HepG2 (cell line): ENCODE data around the gene DIO1. TPM values are rescaled to one million over a fixed set of nuclear protein-coding genes. Genes with fewer than 3 reads are reported as not detected.

Source experiments
- ATAC-seq: fragments of 200-7000 bp; cut with Tn5 transposase; 3 replicates; pipeline ENCODE4 v1.9.1; 2020; ENCODE audit warnings: mild to moderate bottlenecking, moderate library complexity
- BruUV-seq: library from RNA; stranded (reverse); fragments of 400-500 nt; replicated peaks from 2 replicates; lab custom pipeline; 2021; lab: Mats Ljungman, UMichigan
- CTCF ChIA-PET: fragments of 300-600 bp; formaldehyde crosslinking; extraction: SDS; loops from one replicate; lab custom pipeline; 2021; ENCODE audit warnings: low total read pairs, inconsistent platforms, low intra/inter-chr PET ratio; lab: Yijun Ruan, JAX
- POLR2A ChIA-PET: fragments of 350-600 bp; sonication (Branson Sonifier 250); formaldehyde crosslinking; loops from one replicate; lab custom pipeline; 2020; ENCODE audit warnings: antibody characterized with exemption, inconsistent platforms; lab: Yijun Ruan, JAX
- DNase-seq: peaks from one replicate; pipeline ENCODE4 v3.0.0-alpha.2; 2015; ENCODE audit warnings: low spot score
- FAIRE-seq: peaks from 3 replicates; lab custom pipeline; 2011; peaks lifted over from hg19 to GRCh38; lab: Jason Lieb, UNC
- H2AFZ ChIP-seq: one replicate; pipeline ENCODE4 v1.6.1; 2011; ENCODE audit warnings: low read length, inconsistent platforms
- H3K27ac ChIP-seq: fragments of 300-600 bp; 3 replicates; pipeline ENCODE4 v1.8.0; 2011; ENCODE audit warnings: mixed run types, mild to moderate bottlenecking, mixed read lengths, low read length, inconsistent platforms; ENCODE audit not compliant: insufficient read depth; ENCODE audit errors: extremely low read length
- H3K27me3 ChIP-seq, 2 experiments: fragments of 200-600 bp in 1 of 2; 2 replicates in 1 of 2; 3 replicates in 1 of 2; pipeline versions ENCODE4 v1.6.0 to v1.8.0; 2011; ENCODE audit warnings: low read length in 2 of 2, mild to moderate bottlenecking in 2 of 2, moderate library complexity in 2 of 2, inconsistent platforms in 1 of 2; ENCODE audit not compliant: insufficient read depth in 2 of 2, control insufficient read depth in 1 of 2
- H3K36me3 ChIP-seq, 2 experiments: fragments of 200-600 bp in 1 of 2; replicated peaks in 1 of 2; 2 replicates in 1 of 2; 3 replicates in 1 of 2; pipeline versions ENCODE4 v1.5.1 to v1.8.0; 2011; ENCODE audit warnings: low read length in 2 of 2, inconsistent platforms in 1 of 2; ENCODE audit not compliant: insufficient read depth in 2 of 2, control insufficient read depth in 1 of 2
- H3K4me1 ChIP-seq: 2 replicates; pipeline ENCODE4 v1.5.1; 2012; ENCODE audit warnings: low read length, inconsistent platforms; ENCODE audit not compliant: insufficient read depth
- H3K4me2 ChIP-seq: 2 replicates; pipeline ENCODE4 v1.6.0; 2011; ENCODE audit warnings: low read depth, low read length, inconsistent platforms
- H3K4me3 ChIP-seq, 3 experiments: fragments of 200-600 bp in 1 of 3; sonication (generic), shearing (Covaris generic) in 1 of 3; replicated peaks in 1 of 3; 2 replicates each; pipeline ENCODE4 v1.5.1; 2011 to 2016; ENCODE audit warnings: low read length in 3 of 3, inconsistent platforms in 2 of 3, low read depth in 2 of 3, mild to moderate bottlenecking in 2 of 3, control low read depth in 1 of 3, mixed read lengths in 1 of 3; ENCODE audit not compliant: insufficient read depth in 1 of 3
- H3K79me2 ChIP-seq: one replicate; pipeline ENCODE4 v1.6.1; 2011; ENCODE audit warnings: low read length, inconsistent platforms; ENCODE audit not compliant: insufficient read depth
- H3K9ac ChIP-seq: 2 replicates; pipeline ENCODE4 v1.6.0; 2011; ENCODE audit warnings: mild to moderate bottlenecking, low read depth, low read length, inconsistent platforms; ENCODE audit not compliant: insufficient read depth
- H3K9me3 ChIP-seq: 2 replicates; pipeline ENCODE4 v1.5.1; 2012; ENCODE audit warnings: mild to moderate bottlenecking, low read length
- H4K20me1 ChIP-seq: 2 replicates; pipeline ENCODE4 v1.6.0; 2011; ENCODE audit warnings: inconsistent platforms, mild to moderate bottlenecking, low read length, moderate library complexity; ENCODE audit not compliant: insufficient read depth
- CREB3 ChIP-seq: sonication (generic); formaldehyde crosslinking; IDR thresholded peaks from 2 replicates; pipeline ENCODE4 v1.5.0; 2020; ENCODE audit warnings: missing genetic modification reagents
- GATA4 ChIP-seq: sonication (generic); IDR thresholded peaks from 2 replicates; pipeline ENCODE4 v1.6.1; 2016; ENCODE audit warnings: antibody characterized with exemption, low read depth, borderline replicate concordance
- MAFF ChIP-seq: IDR thresholded peaks from 2 replicates; pipeline ENCODE4 v1.6.1; 2011; ENCODE audit warnings: low read depth, low read length, improper control_type of control experiment
- NAIF1 ChIP-seq: sonication (generic); formaldehyde crosslinking; IDR thresholded peaks from 2 replicates; pipeline ENCODE4 v1.5.0; 2020; ENCODE audit warnings: mild to moderate bottlenecking, missing genetic modification reagents, borderline replicate concordance
- SMARCE1 ChIP-seq: fragments of 450-650 bp; IDR thresholded peaks from 2 replicates; pipeline ENCODE4 v1.6.1; 2017; ENCODE audit warnings: borderline replicate concordance
- TCF7L2 ChIP-seq: IDR thresholded peaks from 2 replicates; pipeline ENCODE4 v1.6.1; 2011; ENCODE audit warnings: mild to moderate bottlenecking, low read depth, low read length, moderate library complexity
- WIZ ChIP-seq: sonication (generic); formaldehyde crosslinking; IDR thresholded peaks from 2 replicates; pipeline ENCODE4 v1.5.1; 2020; ENCODE audit warnings: mild to moderate bottlenecking, missing genetic modification reagents
- ZFP90 ChIP-seq: sonication (generic); formaldehyde crosslinking; IDR thresholded peaks from 2 replicates; pipeline ENCODE4 v1.8.0; 2022; ENCODE audit warnings: missing genetic modification reagents, mild to moderate bottlenecking, inconsistent platforms, borderline replicate concordance
- ZKSCAN8 ChIP-seq: IDR thresholded peaks from 2 replicates; pipeline ENCODE4 v1.6.1; 2016; ENCODE audit warnings: borderline replicate concordance, missing genetic modification reagents, missing compliant biosample characterization
- ZNF18 ChIP-seq: sonication (generic); formaldehyde crosslinking; IDR thresholded peaks from 2 replicates; pipeline ENCODE4 v1.8.0; 2022; ENCODE audit warnings: mild to moderate bottlenecking, missing genetic modification reagents; ENCODE audit not compliant: insufficient replicate concordance
- ZNF292 ChIP-seq: sonication (generic); formaldehyde crosslinking; IDR thresholded peaks from 2 replicates; pipeline ENCODE4 v1.8.1; 2022; ENCODE audit warnings: mild to moderate bottlenecking, low read depth, missing genetic modification reagents, borderline replicate concordance
- ZNF33B ChIP-seq: sonication (generic); formaldehyde crosslinking; IDR thresholded peaks from 2 replicates; pipeline ENCODE4 v1.5.1; 2020; ENCODE audit warnings: mild to moderate bottlenecking, missing genetic modification reagents
- ZNF550 ChIP-seq: sonication (generic); formaldehyde crosslinking; IDR thresholded peaks from 2 replicates; pipeline ENCODE4 v1.4.0; 2020; ENCODE audit warnings: mild to moderate bottlenecking, missing genetic modification reagents, borderline replicate concordance
- ZNF691 ChIP-seq: sonication (generic); formaldehyde crosslinking; IDR thresholded peaks from 2 replicates; pipeline ENCODE4 v1.4.0; 2020; ENCODE audit warnings: missing genetic modification reagents, low read depth, mild to moderate bottlenecking, borderline replicate concordance
- ZNF7 ChIP-seq: IDR thresholded peaks from 2 replicates; pipeline ENCODE4 v1.6.1; 2016; ENCODE audit warnings: missing biosample characterization, missing genetic modification reagents
- ZSCAN31 ChIP-seq: sonication (generic); formaldehyde crosslinking; IDR thresholded peaks from 2 replicates; pipeline ENCODE4 v1.5.0; 2020; ENCODE audit warnings: low read depth, mild to moderate bottlenecking, missing genetic modification reagents
- ZSCAN9 ChIP-seq: IDR thresholded peaks from 2 replicates; pipeline ENCODE4 v1.6.1; 2016; ENCODE audit warnings: borderline replicate concordance
- WGBS: methylation state at CpG from one replicate; pipeline ENCODE4 v1.1.6; 2017; ENCODE audit warnings: low lambda C conversion rate; 5-methylcytosine and 5-hydroxymethylcytosine counted together
- in situ Hi-C: cut with HindIII; loops from 2 replicates; pipeline ENCODE4 v1.10.0; 2017; ENCODE audit warnings: low pct_unique_long_range_greater_than_20kb; ENCODE audit not compliant: extremely low pct_ligation_motif_present
- intact Hi-C: fragments of 100-400 bp; cut with micrococcal nuclease; formaldehyde crosslinking; loops from one replicate; pipeline ENCODE4 v1.10.0; 2022; ENCODE audit not compliant: unreplicated experiment
- polyA plus RNA-seq, 8 experiments: library from polyadenylated mRNA; depleted of rRNA in 3 of 8; stranded (reverse) in 7 of 8; unstranded in 1 of 8; fragments of >200 nt; fragmentation: Illumina TruSeq in 4 of 8; extraction: Trizol in 4 of 8; gene quantifications; 2 replicates each; pipeline versions ENCODE4 v1.2.1 to v1.2.3, GENCODE V29; 2011 to 2016; ENCODE audit warnings: low read depth in 4 of 8, missing spikeins in 1 of 8, mixed read lengths in 1 of 8; ENCODE audit not compliant: insufficient read depth in 1 of 8
- total RNA-seq, 5 experiments: library from RNA; depleted of rRNA; stranded (reverse); fragments of >200 nt; fragmentation: Illumina TruSeq; extraction: Trizol; gene quantifications; 2 replicates each; pipeline ENCODE4 v1.2.3, GENCODE V29; 2016; ENCODE audit warnings: low read depth in 1 of 5

The DIO1 gene
- total and polyA plus RNA-seq, 2 of the 13 experiments (the other 11 are each of a cell fraction or from before 2014, with no cell fraction given), result 13.5 to 45.6 TPM

- TF ChIP-seq TCF7L2 (no peak), ZKSCAN8 (CRISPR knock-in tag) (no peak), SMARCE1 (no peak), ZNF292 (no peak), ZNF550 (CRISPR knock-in tag) (no peak), ZNF7 (CRISPR knock-in tag) (no peak), ZNF18 (CRISPR knock-in tag) (no peak), ZNF33B (CRISPR knock-in tag) (no peak)
Measured at GRCh38 chr1:53913352-53914033, 19.5 kb downstream of the DIO1 start (continued).

- no peak overlapping the region for H3K9ac ChIP-seq
- no peak overlapping the region for H3K4me3 ChIP-seq
- FAIRE-seq, result no peak
- ChIA-PET POLR2A (interaction anchor here (1.0 to 2.6 kb wide), 5 partner anchors 9 to 47 kb away, joined by 3 to 10 read pairs (median 4); partner anchors contain the start of genes DIO1, IFT25, LRRC42 and YIPF1), CTCF (interaction anchor here (2.3 kb wide), 1 partner anchor 39 kb away, joined by 7 read pairs; no protein-coding TSS in a partner anchor)
- H4K20me1 ChIP-seq, result no peaks in the 10 kb centered on the region
- no peaks in the 10 kb centered on the region for H3K27me3 ChIP-seq
- H3K4me2 ChIP-seq, result no peak overlapping the region
- no peak for DNase-seq
- H3K9me3 ChIP-seq, result no peaks in the 10 kb centered on the region
- peak overlapping the region; percentile 51 for H3K27ac ChIP-seq
- in situ Hi-C loops, result no loop called here
- no peak overlapping the region for H2AFZ ChIP-seq
- peaks cover 32% of the 10 kb centered on the region for H3K4me1 ChIP-seq
- WGBS, result 96% methylated on average over 5 of the region's 5 CpGs
- no peak for TF ChIP-seq ZSCAN31 (CRISPR knock-in tag)
- no peak for TF ChIP-seq ZFP90 (CRISPR knock-in tag)
- TF ChIP-seq CREB3 (CRISPR knock-in tag), result no peak
- no peak for TF ChIP-seq MAFF
- TF ChIP-seq NAIF1, result no peak
- no peak for TF ChIP-seq WIZ
- TF ChIP-seq ZSCAN9 (CRISPR knock-in tag), result no peak
- no peak for TF ChIP-seq GATA4
- no peak for TF ChIP-seq ZNF691 (CRISPR knock-in tag)
- TF ChIP-seq, all 625 proteins: peak for 0
- BruUV-seq, result no TSS peak
- intact Hi-C loops, result no loop called here
- Histone ChIP-seq H3K36me3 (peaks cover 1 to 12% of the 10 kb centered on the region in 2 experiments; a peak in 2 of 5 replicates), H3K79me2 (no peaks in the 10 kb centered on the region)
- no peak for ATAC-seq
Measured at GRCh38 chr1:53918343-53918742, 24.4 kb downstream of the DIO1 start.
